H9 (cell line): ENCODE measurements around the gene CNNM1. TPM values are rescaled to one million over a fixed set of nuclear protein-coding genes. Genes with fewer than 3 reads are reported as not detected.

Source experiments
- DNase-seq: peaks from one replicate; pipeline ENCODE4 v3.0.0-alpha.2; 2017
- H2AFZ ChIP-seq: one replicate; pipeline ENCODE4 v1.6.1; 2013; ENCODE audit warnings: mild to moderate bottlenecking, low read length, control low read depth, moderate library complexity
- H2AK5ac ChIP-seq: 2 replicates; pipeline ENCODE4 v1.6.1; 2013; ENCODE audit warnings: low read length, control low read depth, mixed read lengths; ENCODE audit not compliant: insufficient read length
- H2BK120ac ChIP-seq: one replicate; pipeline ENCODE4 v1.6.1; 2013; ENCODE audit warnings: low read depth, mild to moderate bottlenecking, low read length, control low read depth, inconsistent platforms; ENCODE audit not compliant: poor library complexity, severe bottlenecking
- H2BK12ac ChIP-seq: 2 replicates; pipeline ENCODE4 v1.6.1; 2013; ENCODE audit warnings: low read length, control low read depth, mixed read lengths, low read depth; ENCODE audit not compliant: insufficient read length
- H2BK15ac ChIP-seq: 2 replicates; pipeline ENCODE4 v1.6.1; 2013; ENCODE audit warnings: low read depth, low read length, control low read depth
- H2BK20ac ChIP-seq: one replicate; pipeline ENCODE4 v1.6.1; 2013; ENCODE audit warnings: low read depth, mild to moderate bottlenecking, low read length, control low read depth, inconsistent platforms; ENCODE audit not compliant: poor library complexity, severe bottlenecking
- H2BK5ac ChIP-seq: 2 replicates; pipeline ENCODE4 v1.6.1; 2013; ENCODE audit warnings: low read length, control low read depth, mixed read lengths; ENCODE audit not compliant: insufficient read length
- H3K14ac ChIP-seq: 2 replicates; pipeline ENCODE4 v1.6.1; 2013; ENCODE audit warnings: low read length, control low read depth; ENCODE audit not compliant: insufficient read depth
- H3K18ac ChIP-seq: 2 replicates; pipeline ENCODE4 v1.6.1; 2013; ENCODE audit warnings: low read depth, mild to moderate bottlenecking, mixed read lengths, low read length, control low read depth; ENCODE audit not compliant: insufficient read length
- H3K23ac ChIP-seq: 2 replicates; pipeline ENCODE4 v1.6.1; 2013; ENCODE audit warnings: low read length, control low read depth, mixed read lengths, low read depth; ENCODE audit not compliant: insufficient read length
- H3K23me2 ChIP-seq: 2 replicates; pipeline ENCODE4 v1.6.1; 2013; ENCODE audit warnings: low read depth, mild to moderate bottlenecking, mixed read lengths, low read length, control low read depth; ENCODE audit not compliant: insufficient read length, poor library complexity, severe bottlenecking
- H3K27ac ChIP-seq: 2 replicates; pipeline ENCODE4 v1.5.1; 2013; ENCODE audit warnings: low read length, control low read depth, mixed read lengths, low read depth; ENCODE audit not compliant: insufficient read length
- H3K27me3 ChIP-seq: 2 replicates; pipeline ENCODE4 v1.6.1; 2013; ENCODE audit warnings: low read length, control low read depth, inconsistent platforms; ENCODE audit not compliant: insufficient read depth
- H3K4ac ChIP-seq: 2 replicates; pipeline ENCODE4 v1.6.1; 2013; ENCODE audit warnings: low read depth, mild to moderate bottlenecking, control low read depth, inconsistent platforms, low read length, moderate library complexity
- H3K4me1 ChIP-seq: 2 replicates; pipeline ENCODE4 v1.6.1; 2013; ENCODE audit warnings: low read length, control low read depth, inconsistent platforms; ENCODE audit not compliant: insufficient read depth
- H3K4me2 ChIP-seq: 2 replicates; pipeline ENCODE4 v1.6.1; 2013; ENCODE audit warnings: low read length, control low read depth, mixed read lengths; ENCODE audit not compliant: insufficient read length, insufficient read depth
- H3K56ac ChIP-seq: 2 replicates; pipeline ENCODE4 v1.6.1; 2013; ENCODE audit warnings: low read depth, mild to moderate bottlenecking, mixed read lengths, low read length, control low read depth; ENCODE audit not compliant: insufficient read length
- H3K79me1 ChIP-seq: 2 replicates; pipeline ENCODE4 v1.6.1; 2013; ENCODE audit warnings: low read depth, mild to moderate bottlenecking, moderate library complexity, low read length, control low read depth, inconsistent platforms; ENCODE audit not compliant: insufficient read depth, poor library complexity, severe bottlenecking
- H3K79me2 ChIP-seq: 2 replicates; pipeline ENCODE4 v1.6.1; 2013; ENCODE audit warnings: low read length, control low read depth, inconsistent platforms; ENCODE audit not compliant: insufficient read depth
- H3K9ac ChIP-seq: 2 replicates; pipeline ENCODE4 v1.6.1; 2013; ENCODE audit warnings: low read length, control low read depth, mixed read lengths; ENCODE audit not compliant: insufficient read length; ENCODE audit errors: extremely low read depth
- H3K9me3 ChIP-seq: one replicate; pipeline ENCODE4 v1.6.1; 2013; ENCODE audit warnings: low read depth, low read length, inconsistent platforms; ENCODE audit not compliant: control insufficient read depth
- H3T11ph ChIP-seq: one replicate; pipeline ENCODE4 v1.6.1; 2013; ENCODE audit warnings: mild to moderate bottlenecking, low read length, control low read depth, inconsistent platforms
- H4K20me1 ChIP-seq: one replicate; pipeline ENCODE4 v1.6.1; 2013; ENCODE audit not compliant: control insufficient read depth, insufficient read length, insufficient read depth
- H4K5ac ChIP-seq: 2 replicates; pipeline ENCODE4 v1.6.1; 2013; ENCODE audit warnings: low read depth, mild to moderate bottlenecking, mixed read lengths, low read length, control low read depth; ENCODE audit not compliant: insufficient read length
- H4K8ac ChIP-seq: replicated peaks from 2 replicates; pipeline ENCODE4 v1.6.1; 2013; ENCODE audit warnings: low read length, control low read depth, mixed read lengths, low read depth; ENCODE audit not compliant: insufficient read length
- H4K91ac ChIP-seq: 2 replicates; pipeline ENCODE4 v1.6.1; 2013; ENCODE audit warnings: low read depth, mild to moderate bottlenecking, moderate library complexity, mixed read lengths, low read length, control low read depth; ENCODE audit not compliant: insufficient read length
- H3K27ac Mint-ChIP-seq, 3 experiments: 2 replicates in 2 of 3; 3 replicates in 1 of 3; pipeline ENCODE4 v1.8.0; 2020 to 2021; ENCODE audit warnings: mixed read lengths in 3 of 3, mild to moderate bottlenecking in 1 of 3, moderate library complexity in 1 of 3
- H3K27me3 Mint-ChIP-seq: 2 replicates; pipeline ENCODE4 v1.8.0; 2021; ENCODE audit warnings: low read depth, mild to moderate bottlenecking, moderate library complexity, mixed read lengths
- H3K36me3 Mint-ChIP-seq, 3 experiments: 2 replicates in 2 of 3; 3 replicates in 1 of 3; pipeline ENCODE4 v1.8.0; 2020 to 2021; ENCODE audit warnings: low read depth in 3 of 3, mixed read lengths in 3 of 3; ENCODE audit not compliant: insufficient read depth in 1 of 3
- H3K4me1 Mint-ChIP-seq, 2 experiments: 2 replicates each; pipeline ENCODE4 v1.8.0; 2020; ENCODE audit warnings: mixed read lengths in 2 of 2
- H3K4me3 Mint-ChIP-seq, 2 experiments: 2 replicates in 1 of 2; 3 replicates in 1 of 2; pipeline ENCODE4 v1.8.0; 2020 to 2021; ENCODE audit warnings: mild to moderate bottlenecking in 2 of 2, mixed read lengths in 2 of 2, moderate library complexity in 1 of 2
- H3K9me3 Mint-ChIP-seq, 2 experiments: 2 replicates in 1 of 2; 3 replicates in 1 of 2; pipeline ENCODE4 v1.8.0; 2020; ENCODE audit warnings: mild to moderate bottlenecking in 2 of 2, mixed read lengths in 2 of 2, moderate library complexity in 1 of 2
- CTCF ChIP-seq: fragments of 200-600 bp; sonication (generic); conservative IDR thresholded peaks from 3 replicates; pipeline ENCODE4 v1.8.0; 2021; ENCODE audit warnings: antibody characterized with exemption, mild to moderate bottlenecking
- WGBS: extraction: QIAGEN DNeasy Blood & Tissue Kit; methylation state at CpG from one replicate; pipeline ENCODE4 v1.1.7; 2013; ENCODE audit warnings: missing lambda C conversion rate, low lambda C conversion rate, mixed read lengths; ENCODE audit not compliant: insufficient read length; ENCODE audit errors: extremely low coverage; 5-methylcytosine and 5-hydroxymethylcytosine counted together
- total RNA-seq: library from RNA; stranded (reverse); gene quantifications from 2 replicates; pipeline ENCODE4 v1.2.1, GENCODE V29; 2021

Gene CNNM1
- total RNA-seq, 1 experiment from 2014 or later = 0.35 TPM

GRCh38 chr10:99412099-99412498 lies 82.9 kb downstream of the CNNM1 start:
- H3K4me1 Mint-ChIP-seq = peaks cover 6% of the 10 kb centered on the region in 2 experiments; a peak in 3 of 4 replicates
- Histone ChIP-seq H3K4ac (no peak overlapping the region), H3K27ac (no peak overlapping the region), H3K9ac (no peak overlapping the region), H2AK5ac (no peak overlapping the region), H2AFZ (no peak overlapping the region), H2BK12ac (no peak overlapping the region), H3K14ac (no peak overlapping the region), H2BK120ac (no peak overlapping the region), H2BK15ac (no peak overlapping the region), H3K4me2 (no peak overlapping the region), H3K79me1 (no peaks in the 10 kb centered on the region), H4K20me1 (no peaks in the 10 kb centered on the region), H4K5ac (no peak overlapping the region), H4K8ac (no peak overlapping the region), H3K4me1 (no peaks in the 10 kb centered on the region), H3T11ph (no peak overlapping the region), H3K23me2 (no peaks in the 10 kb centered on the region), H2BK5ac (no peak overlapping the region), H3K18ac (no peak overlapping the region), H3K27me3 (no peaks in the 10 kb centered on the region), H3K23ac (no peak overlapping the region), H3K9me3 (no peaks in the 10 kb centered on the region), H2BK20ac (no peak overlapping the region), H3K56ac (no peak overlapping the region), H4K91ac (no peak overlapping the region), H3K79me2 (no peaks in the 10 kb centered on the region)
- peak; percentile 28; the same call in 2 of the 3 replicates for TF ChIP-seq CTCF
- DNase-seq = no peak
- H3K27me3 Mint-ChIP-seq = no peaks in the 10 kb centered on the region
- H3K4me3 Mint-ChIP-seq = no peak overlapping the region; a peak in 1 of 5 replicates
- peaks cover under 1 to 15% (median 4%) of the 10 kb centered on the region in 3 experiments; a peak in 6 of 7 replicates for H3K36me3 Mint-ChIP-seq
- no CpG with 5 or more reads among the region's 1 CpG for WGBS
- H3K9me3 Mint-ChIP-seq = 0 out of 5 replicates have a peak, but pooled peaks cover 0 to 2% of the 10 kb centered on the region in 2 experiments
- no peak overlapping the region for H3K27ac Mint-ChIP-seq
